Kidney (tissue), 14 donors: ENCODE results near the gene NCOA3. TPM values are rescaled to one million over a fixed set of nuclear protein-coding genes. Genes with fewer than 3 reads are reported as not detected.

Source experiments
- DNase-seq, 5 donors: peaks; one replicate each; pipeline ENCODE4 v3.0.0-alpha.2; 2013 to 2020
- FAIRE-seq: peaks from 2 replicates; lab custom pipeline; 2012; peaks lifted over from hg19 to GRCh38; lab: Jason Lieb, UNC
- H3K27ac ChIP-seq, 2 donors: one replicate each; pipeline ENCODE4 v1.7.0; 2013; ENCODE audit warnings: low read depth in 2 of 2, low read length in 2 of 2, inconsistent platforms in 1 of 2
- H3K27me3 ChIP-seq: one replicate; pipeline ENCODE4 v1.7.1; 2013; ENCODE audit warnings: low read length, inconsistent platforms; ENCODE audit not compliant: control insufficient read depth, insufficient read depth
- H3K36me3 ChIP-seq, 3 donors: one replicate each; pipeline versions ENCODE4 v1.7.0 to v1.7.1; 2013; ENCODE audit warnings: low read length in 3 of 3, control low read depth in 1 of 3, inconsistent platforms in 1 of 3; ENCODE audit not compliant: insufficient read depth in 3 of 3, control insufficient read depth in 2 of 3
- H3K4me1 ChIP-seq, 3 donors: one replicate each; pipeline versions ENCODE4 v1.7.0 to v1.7.1; 2013; ENCODE audit warnings: low read length in 3 of 3, inconsistent platforms in 1 of 3, low read depth in 1 of 3; ENCODE audit not compliant: control insufficient read depth in 2 of 3, insufficient read depth in 2 of 3
- H3K4me3 ChIP-seq, 3 donors: one replicate each; pipeline versions ENCODE4 v1.7.0 to v1.8.1; 2013; ENCODE audit warnings: low read length in 3 of 3, control low read depth in 1 of 3, inconsistent platforms in 1 of 3
- H3K9ac ChIP-seq, 3 donors: one replicate each; pipeline versions ENCODE4 v1.7.0 to v1.7.1; 2013; ENCODE audit warnings: low read length in 3 of 3, control low read depth in 1 of 3, inconsistent platforms in 1 of 3
- H3K9me3 ChIP-seq, 3 donors: one replicate each; pipeline versions ENCODE4 v1.7.0 to v1.7.1; 2013; ENCODE audit warnings: low read length in 3 of 3, control low read depth in 1 of 3, inconsistent platforms in 1 of 3; ENCODE audit not compliant: control insufficient read depth in 2 of 3, insufficient read depth in 1 of 3
- CTCF ChIP-seq: IDR thresholded peaks from 3 replicates; pipeline ENCODE4 v1.5.1; 2012; ENCODE audit warnings: mild to moderate bottlenecking, moderate library complexity, borderline replicate concordance; ENCODE audit not compliant: insufficient read depth; ENCODE audit errors: extremely low read depth
- intact Hi-C: fragments of 100-400 bp; cut with DNase I; formaldehyde crosslinking; loops from one replicate; pipeline ENCODE4 v1.11.1; 2022
- polyA plus RNA-seq: library from polyadenylated mRNA; stranded (reverse); fragments of 350-450 nt; fragmentation: Illumina TruSeq; extraction: RNeasy Lipid Tissue Mini Kit (QIAGEN cat#74804); gene quantifications from one replicate; pipeline ENCODE4 v1.2.3, GENCODE V29; 2014; ENCODE audit warnings: low read depth, low replicate concordance; ENCODE audit not compliant: insufficient read depth
- total RNA-seq: library from RNA; stranded (reverse); fragmentation: NEBNext Ultra II Directional; extraction: Animal tissue kit (Norgen Biotek cat#: 25700); gene quantifications from one replicate; pipeline ENCODE4 v1.2.1, GENCODE V29; 2021
- donor health status: control.
- donor health status: control.
- donor health status: control.
- donor health status: control.
- donor health status: control.
- donor health status: DM: yes; HTN: yes; CAD: no.
- donor health status: Normal renal cell carcinoma (clear cell type).

NCOA3 gene
- total and polyA plus RNA-seq, 2 donors from 2014 or later, result 4.9 to 38.8 TPM

GRCh38 chr20:47698142-47698541 lies 196.5 kb downstream of the NCOA3 start:
- TF ChIP-seq CTCF, result no peak
- FAIRE-seq, result no peak

GRCh38 chr20:47699818-47700217 lies 198.1 kb downstream of the NCOA3 start:
- Histone ChIP-seq H3K9ac (no peak overlapping the region), H3K36me3 (peaks cover 0 to 6% (median 5%) of the 10 kb centered on the region in 3 donors), H3K4me1 (no peaks in the 10 kb centered on the region), H3K4me3 (no peak overlapping the region), H3K27ac (no peak overlapping the region), H3K9me3 (no peaks in the 10 kb centered on the region), H3K27me3 (no peaks in the 10 kb centered on the region)
- intact Hi-C loops, result no loop called here
- no peak for DNase-seq
- FAIRE-seq, result no peak
- TF ChIP-seq CTCF, result no peak

More at GRCh38 chr20:47698142-47698541, 196.5 kb downstream of the NCOA3 start:
- Histone ChIP-seq H3K9ac (no peak overlapping the region), H3K27me3 (no peaks in the 10 kb centered on the region), H3K4me3 (no peak overlapping the region), H3K9me3 (peaks cover 0 to 2% (median 0%) of the 10 kb centered on the region in 3 donors), H3K27ac (no peak overlapping the region), H3K36me3 (peaks cover 0 to 6% (median 5%) of the 10 kb centered on the region in 3 donors), H3K4me1 (no peaks in the 10 kb centered on the region)
- intact Hi-C loops, result no loop called here
- no peak for DNase-seq

- Histone ChIP-seq H3K36me3 (peaks cover 0 to 6% (median 5%) of the 10 kb centered on the region in 3 donors), H3K27ac (no peak overlapping the region), H3K4me3 (no peak overlapping the region), H3K9ac (no peak overlapping the region), H3K9me3 (no peaks in the 10 kb centered on the region), H3K27me3 (no peaks in the 10 kb centered on the region), H3K4me1 (no peaks in the 10 kb centered on the region)
- FAIRE-seq (no peak), DNase-seq (no peak)
- no peak for TF ChIP-seq CTCF
- intact Hi-C loops, result no loop called here
Observed at GRCh38 chr20:47700327-47700726, 198.6 kb downstream of the NCOA3 start.

GRCh38 chr20:47701612-47702011 lies 199.9 kb downstream of the NCOA3 start:
- intact Hi-C loops, result no loop called here
- Histone ChIP-seq H3K9me3 (no peaks in the 10 kb centered on the region), H3K27ac (no peak overlapping the region), H3K27me3 (no peaks in the 10 kb centered on the region), H3K4me3 (no peak overlapping the region), H3K9ac (no peak overlapping the region), H3K4me1 (no peaks in the 10 kb centered on the region), H3K36me3 (peaks cover 0 to 6% (median 5%) of the 10 kb centered on the region in 3 donors)
- TF ChIP-seq CTCF, result no peak
- FAIRE-seq (no peak), DNase-seq (peak in 1 of 5 donors; percentile 17)
